Body of pancreas (tissue), 4 donors: ENCODE data around the gene ITPK1.

Source experiments
- POLR2A ChIP-seq, 3 donors: fragments of 450-650 bp; IDR thresholded peaks; one replicate each; pipeline ENCODE4 v1.6.1; 2016; ENCODE audit warnings: antibody characterized with exemption in 3 of 3, mild to moderate bottlenecking in 2 of 3
- TF ChIP-seq, protein P1 (sequence below), 7 experiments: fragments of 450-650 bp in 4 of 7; fragments of 200-600 bp in 3 of 7; sonication (generic) in 3 of 7; IDR thresholded peaks; one replicate each; pipeline ENCODE4 v1.5.1; 2016 to 2019; ENCODE audit warnings: antibody characterized with exemption in 7 of 7

DNA sequence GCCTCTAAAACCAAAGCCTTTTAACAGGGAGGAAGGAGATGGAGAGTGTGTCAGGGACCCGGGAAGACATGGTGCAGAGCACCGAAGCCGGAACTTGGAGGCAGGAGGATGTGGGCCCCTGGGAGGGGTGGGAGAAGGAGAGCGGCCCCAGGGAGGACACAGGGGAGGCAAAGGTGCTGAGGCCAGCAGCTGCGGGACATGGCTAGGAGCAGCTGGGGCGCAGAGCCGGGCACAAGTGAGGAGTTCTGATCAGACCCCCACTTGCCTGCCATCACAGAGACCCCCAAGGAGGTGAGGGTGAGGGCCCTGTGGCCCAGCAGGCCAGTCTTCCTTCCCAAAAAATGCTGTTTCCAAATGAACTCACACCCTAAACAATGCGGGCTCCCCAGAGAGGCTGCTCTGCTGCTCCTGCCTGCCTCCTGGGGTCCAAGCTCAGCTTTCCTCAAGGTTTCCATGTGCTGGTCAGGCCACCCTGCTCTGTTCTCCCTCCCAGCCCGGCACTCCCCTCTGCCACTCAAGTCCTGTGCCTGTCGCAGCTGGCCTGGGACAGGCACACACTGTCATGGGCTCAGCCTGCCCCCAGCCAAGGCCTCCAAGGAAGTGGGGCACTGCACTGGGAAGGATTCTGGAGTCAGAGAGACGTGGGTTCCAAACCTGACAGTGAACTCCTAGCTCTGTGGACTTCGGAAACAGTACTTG is 168.7 kb downstream of the ITPK1 start:
- TF ChIP-seq POLR2A (IDR thresholded peaks at IDR 0.05), result no peak
- TF ChIP-seq, protein P1, sequence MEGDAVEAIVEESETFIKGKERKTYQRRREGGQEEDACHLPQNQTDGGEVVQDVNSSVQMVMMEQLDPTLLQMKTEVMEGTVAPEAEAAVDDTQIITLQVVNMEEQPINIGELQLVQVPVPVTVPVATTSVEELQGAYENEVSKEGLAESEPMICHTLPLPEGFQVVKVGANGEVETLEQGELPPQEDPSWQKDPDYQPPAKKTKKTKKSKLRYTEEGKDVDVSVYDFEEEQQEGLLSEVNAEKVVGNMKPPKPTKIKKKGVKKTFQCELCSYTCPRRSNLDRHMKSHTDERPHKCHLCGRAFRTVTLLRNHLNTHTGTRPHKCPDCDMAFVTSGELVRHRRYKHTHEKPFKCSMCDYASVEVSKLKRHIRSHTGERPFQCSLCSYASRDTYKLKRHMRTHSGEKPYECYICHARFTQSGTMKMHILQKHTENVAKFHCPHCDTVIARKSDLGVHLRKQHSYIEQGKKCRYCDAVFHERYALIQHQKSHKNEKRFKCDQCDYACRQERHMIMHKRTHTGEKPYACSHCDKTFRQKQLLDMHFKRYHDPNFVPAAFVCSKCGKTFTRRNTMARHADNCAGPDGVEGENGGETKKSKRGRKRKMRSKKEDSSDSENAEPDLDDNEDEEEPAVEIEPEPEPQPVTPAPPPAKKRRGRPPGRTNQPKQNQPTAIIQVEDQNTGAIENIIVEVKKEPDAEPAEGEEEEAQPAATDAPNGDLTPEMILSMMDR (IDR thresholded peaks at IDR 0.05), result no peak
